Measurements from ENCODE around the gene RAB9A.
A peak's percentile ranks its signal among the peaks of the same experiment; 100 is the strongest.
"Not testable (repeated sequence)": the region's sequence is repeated elsewhere in the genome, so short reads cannot be mapped to it uniquely, and the experiment has no call there.

The RAB9A gene

DNA sequence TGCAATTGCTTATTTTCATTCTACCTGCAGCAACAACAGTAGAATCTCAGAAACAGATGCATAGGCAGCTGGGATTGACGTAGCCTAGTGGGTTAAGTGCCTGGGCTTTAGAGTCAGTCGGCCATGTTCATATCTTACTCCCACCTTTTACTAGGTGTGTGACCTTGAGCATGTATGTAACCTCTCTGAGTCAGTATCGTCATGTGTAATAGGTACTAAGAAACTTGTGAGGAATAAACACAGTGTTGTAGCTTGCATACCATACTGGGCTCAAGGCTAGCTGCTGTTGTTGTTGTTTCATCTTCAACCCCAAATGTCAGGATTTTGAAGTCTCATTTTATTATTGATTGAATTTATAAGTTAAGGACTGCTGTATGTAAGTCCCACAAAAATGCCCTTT, 14.2 kb downstream of the RAB9A start:
- no peak for DNase-seq

DNA sequence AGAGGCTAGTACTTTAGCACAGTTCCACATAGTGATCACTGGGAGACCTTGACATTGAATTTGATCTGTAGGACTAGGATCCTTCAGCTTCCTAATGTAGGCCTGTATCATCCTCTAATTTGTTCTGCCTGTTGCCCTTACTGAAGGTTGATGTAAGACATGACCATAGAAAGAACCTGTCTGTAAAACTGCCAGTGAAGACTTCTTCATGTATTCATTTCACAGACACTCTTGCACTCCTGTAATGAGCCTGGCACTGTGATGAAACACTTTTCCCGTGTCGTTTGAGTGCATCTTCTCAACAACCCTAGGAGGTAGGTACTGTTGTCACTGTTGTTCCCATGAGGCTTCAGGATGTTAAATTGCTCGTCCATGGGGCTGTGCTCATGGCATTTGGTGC, 14.7 kb downstream of the RAB9A start:
- DNase-seq: no peak

DNA sequence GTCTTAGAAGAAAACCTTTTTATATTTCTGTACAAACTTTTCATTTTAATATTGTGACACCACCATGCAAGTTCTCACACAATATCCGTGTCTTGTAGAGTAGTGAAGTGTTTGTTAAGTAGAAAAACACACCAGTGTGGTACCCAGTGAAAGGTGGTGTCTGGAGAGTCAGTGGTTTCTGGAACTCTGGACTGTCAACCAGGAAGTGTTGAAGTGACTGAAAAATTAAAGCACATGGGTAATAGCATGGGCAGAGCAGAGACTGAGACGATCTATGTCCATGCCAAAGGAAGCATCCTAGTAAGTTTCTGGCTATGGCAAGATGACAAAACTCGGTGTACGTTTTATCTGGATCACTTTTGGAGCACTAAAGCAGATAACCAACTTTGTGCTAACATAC, 22.2 kb downstream of the RAB9A start:
- no peak for DNase-seq

DNA sequence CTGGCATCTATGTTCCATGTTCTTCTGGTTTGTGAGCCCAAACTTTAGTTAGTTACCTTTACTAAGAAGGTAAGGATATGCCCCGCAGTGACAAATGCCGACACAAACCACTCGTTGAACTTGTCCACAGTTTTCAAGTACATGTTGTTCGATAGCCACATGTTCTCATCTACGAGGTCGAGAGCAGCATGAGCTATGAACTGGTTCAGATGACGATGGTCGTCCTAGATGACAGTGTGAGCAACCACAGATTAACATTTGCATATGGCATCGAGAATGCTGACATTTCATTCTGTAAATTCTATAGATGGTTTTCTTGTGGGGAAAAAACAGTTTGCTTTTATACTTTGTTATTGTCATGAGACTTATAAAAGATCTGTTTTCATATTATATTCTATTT, 27.5 kb downstream of the RAB9A start:
- DNase-seq: no peak

DNA sequence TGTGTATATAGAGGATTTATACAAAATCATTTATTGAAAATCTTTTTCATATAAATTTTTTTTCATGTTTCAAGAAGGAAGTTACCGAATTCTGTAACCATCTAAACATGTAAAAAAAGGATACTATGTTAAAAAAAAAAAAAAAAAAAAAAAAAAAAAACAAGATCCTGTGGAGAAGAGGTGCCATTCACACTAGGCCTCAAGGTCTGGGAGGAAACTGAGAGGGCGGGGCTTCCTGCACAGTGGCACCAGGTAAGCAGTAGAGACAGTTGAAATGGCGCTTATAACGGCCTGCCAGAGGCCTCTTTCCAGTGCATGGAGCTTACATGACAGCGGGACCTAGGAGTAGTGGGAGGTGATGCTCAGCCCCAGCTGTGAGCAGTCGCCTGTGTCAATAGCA, 28.0 kb downstream of the RAB9A start:
- peak; percentile 59 for DNase-seq

DNA sequence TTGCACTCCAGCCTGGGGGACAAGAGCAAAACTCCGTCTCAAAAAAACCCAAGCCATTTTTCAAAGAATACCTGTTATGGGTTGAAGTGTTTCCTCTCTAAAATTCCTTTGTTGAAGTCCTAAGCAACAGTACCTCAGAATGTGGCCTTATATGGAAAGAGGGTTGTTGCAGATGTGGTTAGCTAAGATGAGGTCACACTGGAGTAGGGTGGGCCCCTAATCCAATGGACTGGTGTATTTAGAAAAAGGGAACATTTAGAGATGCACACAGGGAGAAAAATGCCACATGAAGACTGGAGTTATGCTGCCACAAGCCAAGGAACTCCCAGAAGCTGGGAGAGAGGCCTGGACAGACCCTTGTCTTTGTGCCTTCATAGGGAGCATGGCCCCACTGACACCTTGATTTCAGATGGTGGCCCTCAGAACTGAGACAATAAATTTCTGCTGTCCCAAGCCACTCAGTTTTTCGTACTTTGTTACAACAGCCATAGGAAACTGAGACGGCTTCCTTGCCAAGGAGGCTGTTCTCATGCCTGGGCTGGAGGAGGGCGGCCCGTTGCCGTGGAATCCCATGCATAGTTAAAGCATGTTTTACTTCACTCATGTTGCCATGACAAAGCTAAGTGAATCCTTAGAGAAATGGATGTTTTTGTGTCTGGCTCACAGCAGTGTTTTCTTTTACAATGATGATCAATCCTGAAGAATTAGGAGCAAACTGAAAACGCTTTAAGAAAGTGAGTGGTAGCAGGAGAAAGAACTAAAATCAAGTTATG, 29.0 kb downstream of the RAB9A start:
- no peak for DNase-seq

DNA sequence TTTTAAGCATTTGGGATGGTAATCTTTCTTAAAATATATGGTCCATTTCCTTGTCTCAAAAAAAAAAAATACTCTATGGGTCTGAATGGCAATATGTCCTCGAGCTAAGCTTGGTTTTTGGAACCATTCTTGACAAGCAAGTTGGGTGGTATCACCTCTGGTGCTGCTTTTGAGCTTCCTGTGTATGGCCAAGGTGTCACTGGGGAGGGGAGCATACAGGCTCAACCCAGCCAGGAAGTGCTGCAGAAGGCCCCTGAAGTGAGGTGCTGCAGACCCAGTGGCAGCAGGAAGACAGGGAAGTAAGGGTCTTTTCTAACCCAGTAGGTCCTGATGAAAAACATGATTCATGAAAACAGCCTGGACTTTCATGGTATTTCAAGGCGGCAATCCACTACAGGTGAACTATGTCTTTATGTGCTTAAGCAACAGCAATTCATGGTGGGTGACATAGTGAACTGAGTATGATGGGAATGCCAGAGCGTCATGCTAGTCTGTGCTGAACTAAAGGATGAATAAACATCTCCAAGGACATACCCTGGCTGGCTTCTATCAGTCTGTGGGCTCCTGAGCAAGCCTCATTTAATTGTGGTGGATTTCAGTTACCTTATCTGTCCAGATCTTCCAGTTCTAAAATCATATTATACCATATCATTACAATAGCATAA, 30.4 kb downstream of the RAB9A start:
- peak; percentile 34 for DNase-seq

DNA sequence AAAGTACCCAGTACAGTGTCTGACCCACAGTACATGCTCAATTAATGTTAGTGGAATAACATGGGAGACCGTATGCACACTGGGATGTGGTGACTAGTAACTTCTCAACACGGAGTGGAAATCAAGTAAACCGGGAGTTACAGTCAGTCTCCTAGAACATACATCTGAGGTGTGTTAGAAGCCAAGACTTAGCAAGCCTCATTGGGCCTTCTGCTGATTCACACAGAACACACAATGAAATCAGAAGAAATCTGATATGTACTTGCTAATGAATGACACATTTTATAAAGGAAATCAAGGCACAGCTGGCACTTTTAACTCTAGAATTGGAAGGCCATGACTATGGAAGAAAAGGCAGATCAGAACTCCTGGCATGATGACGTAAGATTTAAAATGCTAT, 32.4 kb downstream of the RAB9A start:
- DNase-seq: no peak

DNA sequence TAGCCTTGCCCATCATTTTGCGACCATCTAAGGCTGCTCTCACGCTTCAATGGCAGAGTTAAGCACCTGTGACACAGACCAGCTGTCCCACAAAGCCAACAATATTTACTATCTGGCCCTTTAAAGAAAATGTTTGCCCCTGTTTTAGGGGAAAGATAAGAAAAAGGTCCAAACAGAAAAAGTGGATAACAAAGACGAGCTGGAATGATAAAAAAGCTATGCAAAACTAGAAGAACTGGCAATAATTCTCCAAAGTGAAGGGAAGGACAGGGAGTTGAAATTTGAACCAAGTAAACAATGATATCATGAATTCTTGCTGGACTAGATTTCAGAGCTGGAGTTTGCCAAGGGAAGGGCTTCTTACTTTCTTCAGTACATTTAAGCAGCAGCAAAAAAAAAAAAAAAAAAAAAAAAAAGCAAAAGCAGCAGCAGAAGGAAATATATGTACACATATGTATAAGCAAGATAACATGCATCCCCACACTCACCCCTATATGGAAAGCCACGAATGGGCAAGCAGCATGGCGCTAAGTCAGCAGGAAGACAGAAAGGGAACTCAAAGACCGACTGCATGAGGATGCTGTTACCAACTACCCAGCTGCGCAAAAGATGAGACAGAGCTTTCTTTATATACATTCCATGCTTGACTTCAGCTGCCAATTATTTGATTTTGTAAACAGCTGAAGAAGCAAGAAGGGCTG, 33.0 kb downstream of the RAB9A start:
- no peak for DNase-seq

DNA sequence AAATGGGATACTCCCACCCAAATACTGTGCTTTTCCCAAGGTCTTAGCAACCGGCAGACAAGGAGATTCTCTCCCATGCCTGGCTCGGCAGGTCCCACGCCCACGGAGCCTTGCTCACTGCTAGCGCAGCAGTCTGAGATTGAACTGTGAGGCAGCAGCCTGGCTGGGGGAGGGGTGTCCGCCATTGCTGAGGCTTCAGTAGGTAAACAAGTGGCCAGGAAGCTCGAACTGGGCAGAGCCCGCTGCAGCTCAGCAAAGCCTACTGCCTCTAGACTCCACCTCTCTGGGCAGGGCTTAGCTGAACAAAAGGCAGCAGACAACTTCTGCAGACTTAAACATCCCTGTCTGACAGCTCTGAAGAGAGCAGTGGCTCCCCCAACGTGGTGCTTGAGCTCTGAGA, 36.0 kb downstream of the RAB9A start:
- DNase-seq: peak; percentile 58

DNA sequence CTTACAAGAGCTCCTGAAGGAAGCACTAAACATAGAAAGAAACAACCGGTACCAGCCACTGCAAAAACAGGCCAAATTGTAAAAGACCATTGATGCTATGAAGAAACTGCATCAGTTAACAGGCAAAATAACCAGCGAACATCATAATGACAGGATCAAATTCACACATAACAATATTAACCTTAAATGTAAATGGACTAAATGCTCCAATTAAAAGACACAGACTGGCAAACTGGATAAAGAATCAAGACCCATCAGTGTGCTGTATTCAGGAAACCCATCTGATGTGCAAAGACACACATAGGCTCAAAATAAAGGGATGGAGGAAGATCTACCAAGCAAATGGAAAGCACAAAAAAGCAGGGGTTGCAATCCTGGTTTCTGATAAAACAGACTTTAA, 37.7 kb downstream of the RAB9A start:
- DNase-seq: not testable (repeated sequence)

DNA sequence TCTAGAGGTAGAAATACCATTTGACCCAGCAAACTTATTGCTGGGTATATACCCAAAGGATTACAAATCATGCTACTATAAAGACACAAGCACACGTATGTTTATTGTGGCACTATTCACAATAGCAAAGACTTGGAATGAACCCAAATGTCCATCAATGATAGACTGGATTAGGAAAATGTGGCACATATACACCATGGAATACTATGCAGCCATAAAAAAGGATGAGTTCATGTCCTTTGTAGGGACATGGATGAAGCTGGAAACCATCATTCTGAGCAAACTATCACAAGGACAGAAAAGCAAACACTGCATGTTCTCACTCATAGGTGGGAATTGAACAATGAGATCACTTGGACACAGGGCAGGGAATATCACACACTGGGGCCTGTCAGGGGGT, 41.6 kb downstream of the RAB9A start:
- DNase-seq: not testable (repeated sequence)

DNA sequence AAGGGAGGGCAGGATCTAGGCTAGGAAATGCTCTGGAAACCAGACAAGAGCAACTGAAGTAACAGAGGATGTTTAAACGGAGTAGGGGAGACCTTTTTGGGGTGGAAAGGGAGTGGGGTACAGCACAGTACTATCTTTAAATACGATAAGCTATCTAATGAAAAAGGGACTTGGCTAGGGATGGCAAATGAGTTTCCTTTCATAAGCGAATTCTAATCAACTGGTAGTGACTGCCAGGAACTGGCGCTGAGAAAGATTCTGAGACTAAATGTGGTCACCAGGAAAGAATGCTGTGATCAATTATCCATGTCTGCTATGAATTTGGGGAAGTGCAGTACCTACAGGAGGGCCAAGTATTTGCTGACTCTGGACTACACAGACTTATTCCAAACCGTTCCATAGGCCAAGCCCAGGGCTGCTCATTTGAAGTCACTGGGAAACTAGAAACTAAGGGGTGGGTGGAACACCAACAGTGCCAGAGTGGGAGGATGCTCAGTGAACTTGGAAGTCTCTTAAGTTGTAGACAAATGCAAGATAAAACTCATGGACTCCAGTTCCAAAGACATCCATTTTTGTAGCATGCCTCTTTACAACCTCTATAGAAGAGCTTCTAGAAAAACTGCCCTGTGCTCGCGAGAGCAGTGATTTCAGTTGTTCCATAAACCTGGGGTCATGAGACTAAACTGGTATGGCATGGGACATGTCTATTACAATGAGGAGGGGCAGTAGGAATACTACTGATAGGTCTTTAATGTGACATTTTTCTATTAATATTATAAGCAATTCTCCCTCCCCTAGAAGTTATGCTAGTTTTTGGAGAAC, 43.5 kb downstream of the RAB9A start:
- no peak for DNase-seq

DNA sequence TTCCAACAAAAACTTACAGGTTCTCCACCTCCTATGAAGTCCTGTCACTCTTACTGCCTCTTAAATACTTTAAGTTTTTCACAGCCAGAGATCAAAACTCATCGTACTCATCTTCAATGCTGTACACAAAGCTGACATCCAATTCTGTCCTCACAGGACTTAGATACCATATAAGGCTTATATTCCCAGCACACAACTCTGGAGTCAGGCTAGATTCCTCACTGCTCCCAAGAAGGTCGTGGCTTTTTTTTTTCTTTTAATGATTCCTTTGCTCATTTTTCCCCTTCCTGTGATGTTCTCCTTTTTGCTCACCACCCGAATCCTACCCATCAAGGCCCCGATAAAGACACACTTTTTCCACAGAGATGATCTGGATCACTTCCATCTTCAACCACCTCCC, 44.6 kb downstream of the RAB9A start:
- no peak for DNase-seq

DNA sequence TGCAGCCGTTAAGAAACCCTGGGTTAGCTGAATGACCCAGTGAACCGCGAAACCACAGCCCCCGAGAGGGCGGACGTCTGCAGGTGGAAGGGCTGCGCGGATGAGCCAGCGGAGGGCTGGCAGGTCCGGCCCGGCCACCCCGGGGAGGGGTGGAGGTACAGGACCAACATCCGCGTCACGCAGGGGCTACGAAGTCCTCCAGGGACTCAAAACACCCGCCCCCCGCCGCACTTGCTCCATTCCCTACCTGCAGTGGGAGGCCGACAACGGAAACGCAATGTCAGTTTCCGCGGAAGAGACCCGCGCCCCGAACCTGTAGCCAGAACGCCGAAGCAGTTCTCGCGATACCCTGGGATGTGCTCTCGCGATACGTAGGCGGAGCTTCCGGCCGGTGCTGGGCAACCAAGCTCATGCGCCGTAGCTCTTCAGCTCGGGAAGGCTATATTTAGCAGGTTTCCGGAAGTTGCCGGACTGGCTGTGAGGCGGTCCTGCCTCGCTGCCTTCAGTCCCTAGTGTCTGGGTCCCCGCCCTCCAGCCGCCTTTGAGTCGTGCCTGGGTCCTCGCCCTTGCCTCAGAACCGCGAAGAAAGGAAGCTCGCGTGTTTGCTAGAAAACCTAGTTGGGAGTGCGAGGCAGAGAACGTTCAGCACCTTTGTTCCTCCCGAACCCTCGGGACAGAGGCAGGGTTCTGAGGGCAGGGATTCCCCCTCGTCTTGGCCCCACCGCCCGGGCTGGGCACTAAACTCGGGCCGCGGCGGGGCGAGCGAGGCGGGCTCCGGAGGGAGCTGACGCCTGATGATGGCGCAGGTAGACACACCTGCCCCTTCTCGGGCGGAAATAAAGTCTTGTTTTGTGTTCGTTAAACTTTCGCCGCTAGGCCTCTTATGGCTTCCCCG, 45.6 kb downstream of the RAB9A start, which contains the start of the genes OFD1 and TRAPPC2:
Gene OFD1 (plus strand): TSS at position 471 of the 895 bp plus-strand sequence. CDS start 324 bp downstream, at position 795.
Gene TRAPPC2 (minus strand): TSS at position 343 of the 895 bp plus-strand sequence. CDS start 14,657 bp downstream, outside the sequence.
- peak; percentile 95 for DNase-seq

DNA sequence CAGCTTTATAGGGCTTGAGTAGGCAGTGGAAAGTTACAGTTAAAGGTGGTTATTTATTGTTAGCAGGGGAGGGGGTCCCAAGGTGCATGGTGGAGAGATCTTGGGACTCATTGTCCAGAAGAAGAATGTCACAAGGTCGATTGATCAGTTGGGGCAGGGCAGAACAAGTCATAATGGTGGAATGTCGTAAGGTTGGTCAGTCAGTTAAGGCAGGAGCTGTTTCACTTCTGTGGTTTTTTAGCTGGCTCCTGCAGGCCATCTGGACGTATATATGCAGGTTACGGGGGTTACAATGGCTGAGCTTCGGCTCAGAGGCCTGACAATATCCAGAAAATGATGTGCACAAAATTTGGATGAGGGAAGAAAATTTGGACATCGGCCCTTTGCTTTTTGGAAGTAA, 52.8 kb downstream of the RAB9A start:
- DNase-seq: no peak

DNA sequence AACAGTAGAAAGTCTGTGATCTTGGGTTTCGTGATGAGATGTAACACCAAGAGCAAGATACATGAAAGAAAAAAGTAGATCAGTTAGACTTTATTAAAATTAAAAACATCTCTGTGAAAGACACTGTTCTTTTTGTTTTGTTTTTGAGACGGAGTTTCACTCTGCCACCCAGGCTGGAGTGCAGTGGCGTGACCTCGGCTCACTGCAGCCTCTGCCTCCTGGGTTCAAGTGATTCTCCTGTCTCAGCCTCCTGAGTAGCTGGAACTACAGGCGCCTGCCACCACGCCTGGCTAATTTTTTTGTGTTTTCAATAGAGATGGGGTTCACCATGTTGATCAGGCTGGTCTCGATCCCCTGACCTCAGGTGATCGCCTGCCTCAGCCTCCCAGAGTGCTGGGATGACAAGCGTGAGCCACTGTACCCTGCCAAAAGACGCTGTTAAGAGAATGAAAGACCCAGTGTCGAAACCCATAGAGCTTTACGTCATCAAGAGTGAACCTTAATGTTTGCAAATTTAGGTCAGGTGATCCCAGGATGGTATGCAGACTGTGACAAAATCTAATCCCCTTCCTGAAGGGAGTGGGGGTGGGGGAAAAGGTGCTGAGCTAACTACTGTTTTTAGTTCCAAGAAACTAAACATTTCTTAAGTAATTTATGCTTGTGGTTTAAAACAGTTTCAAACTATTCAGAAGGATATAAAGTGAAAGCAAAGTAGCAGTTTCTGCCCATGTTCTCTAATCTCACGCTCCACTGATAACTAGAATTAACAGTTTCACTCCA, 53.7 kb downstream of the RAB9A start:
- peak; percentile 62 for DNase-seq

DNA sequence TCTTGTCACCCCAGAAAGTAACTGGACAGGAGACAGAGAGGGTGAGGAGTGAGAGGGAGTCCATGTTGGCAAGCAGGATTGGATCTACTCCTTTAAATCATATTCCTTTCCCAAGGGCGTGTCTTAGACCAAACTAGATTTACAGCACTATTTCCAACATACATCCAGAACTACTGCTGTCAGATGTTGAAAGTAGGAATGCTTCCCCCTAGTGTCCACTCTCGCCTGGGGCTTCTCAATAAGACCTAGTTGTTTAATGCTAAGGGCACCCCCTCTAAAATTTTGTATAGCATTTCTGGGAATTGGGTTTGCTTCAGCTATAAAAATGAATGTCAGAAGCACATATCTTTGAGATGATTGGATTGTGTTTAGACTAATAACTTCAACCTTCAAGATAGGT, 58.9 kb downstream of the RAB9A start:
- DNase-seq: peak; percentile 23

DNA sequence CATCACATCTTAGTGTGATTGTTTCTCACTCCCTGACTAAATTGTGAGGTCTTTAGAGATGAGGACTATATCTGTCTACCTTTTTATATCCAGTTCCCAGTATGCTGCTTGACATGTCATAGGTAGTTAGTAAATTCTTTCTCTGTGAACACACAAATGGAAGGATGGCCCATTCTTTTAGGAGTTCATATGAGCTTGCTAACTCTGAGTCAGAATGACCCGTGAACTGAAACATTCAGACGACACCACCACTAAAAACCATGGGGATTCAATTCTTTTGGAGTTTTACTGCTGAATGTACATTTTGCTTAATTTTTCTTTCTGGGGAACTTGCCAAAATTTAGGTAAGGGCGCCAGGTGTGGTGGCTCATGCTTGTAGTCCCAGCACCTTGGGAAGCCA, 59.6 kb downstream of the RAB9A start:
- DNase-seq: no peak

DNA sequence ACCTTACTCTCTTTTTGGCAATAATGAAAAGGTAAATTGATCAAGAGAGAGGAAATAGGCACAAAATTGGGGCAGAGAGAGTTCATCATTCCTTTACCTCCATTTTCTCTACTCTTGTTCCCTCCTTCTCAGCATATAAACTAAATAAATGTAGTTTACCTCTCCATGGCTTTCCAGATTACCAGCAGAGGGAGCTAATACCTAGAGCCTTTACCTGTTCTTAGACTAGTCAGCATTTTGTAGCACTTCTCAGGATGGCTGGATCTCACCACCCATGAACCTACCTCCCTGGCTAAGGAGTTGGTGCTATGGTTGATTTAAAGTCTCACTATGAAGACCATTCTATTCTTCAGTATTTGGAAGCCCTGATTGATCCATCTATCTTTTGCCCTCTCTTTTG, 61.3 kb downstream of the RAB9A start:
- DNase-seq: no peak

DNA sequence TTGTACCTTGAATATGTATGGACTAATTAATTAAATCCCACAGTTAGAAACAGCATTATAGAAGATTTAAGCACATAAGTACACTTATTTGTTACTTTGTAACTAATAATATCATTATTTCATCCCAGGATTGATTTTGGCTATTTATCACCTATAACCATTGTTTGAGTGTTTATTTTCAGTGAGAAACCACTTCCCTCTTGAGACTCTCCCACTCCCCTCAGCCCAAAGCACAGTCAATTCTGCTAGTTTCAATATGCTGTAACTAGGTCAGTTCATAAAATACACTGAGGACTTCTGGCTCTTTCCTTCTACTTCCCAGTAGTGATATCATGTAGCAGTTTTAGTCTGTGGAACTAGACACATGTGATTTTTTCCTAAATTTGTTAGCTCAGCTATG, 61.9 kb downstream of the RAB9A start:
- no peak for DNase-seq

Data from CD4-positive, alpha-beta T cell treated with Interferon gamma for 1 hour (primary cell).